Progenitor cell of endocrine pancreas (in vitro differentiated cells): ENCODE data around the gene ZDHHC11B. TPM values are rescaled to one million over a fixed set of nuclear protein-coding genes. Genes with fewer than 3 reads are reported as not detected.
A peak's percentile ranks its signal among the peaks of the same experiment; 100 is the strongest.
"Not testable (repeated sequence)": the region's sequence is repeated elsewhere in the genome, so short reads cannot be mapped to it uniquely, and the experiment has no call there.

Experiments
- DNase-seq: peaks from one replicate; pipeline ENCODE4 v3.0.0; 2021; ENCODE audit warnings: low spot score; ENCODE audit not compliant: unreplicated experiment
- H3K27ac Mint-ChIP-seq: 2 replicates; pipeline ENCODE4 v1.8.0; 2021; ENCODE audit warnings: mild to moderate bottlenecking, moderate library complexity, mixed read lengths
- H3K27me3 Mint-ChIP-seq: 2 replicates; pipeline ENCODE4 v1.8.0; 2021; ENCODE audit warnings: mixed read lengths
- H3K36me3 Mint-ChIP-seq: 2 replicates; pipeline ENCODE4 v1.8.0; 2022; ENCODE audit warnings: mixed read lengths; ENCODE audit not compliant: insufficient read depth
- H3K4me1 Mint-ChIP-seq: 2 replicates; pipeline ENCODE4 v1.8.0; 2021; ENCODE audit warnings: low read depth, mixed read lengths
- H3K4me3 Mint-ChIP-seq: 2 replicates; pipeline ENCODE4 v1.8.0; 2021; ENCODE audit warnings: low read depth, mild to moderate bottlenecking, moderate library complexity, mixed read lengths
- H3K9me3 Mint-ChIP-seq: 2 replicates; pipeline ENCODE4 v1.8.0; 2021; ENCODE audit warnings: low read depth, mixed read lengths
- total RNA-seq: library from RNA; stranded (reverse); gene quantifications from 2 replicates; pipeline ENCODE4 v1.2.1, GENCODE V29; 2021

The ZDHHC11B gene
- total RNA-seq, 1 donor from 2014 or later = 8.7 TPM

- not testable (repeated sequence) for DNase-seq, H3K4me1 Mint-ChIP-seq, H3K27ac Mint-ChIP-seq, H3K4me3 Mint-ChIP-seq, H3K27me3 Mint-ChIP-seq
- Mint-ChIP-seq H3K36me3 (peaks cover 23% of the 10 kb centered on the region), H3K9me3 (peaks cover 16% of the 10 kb centered on the region)
Measured at GRCh38 chr5:797986-798385, 13.5 kb upstream of the ZDHHC11B start.

GRCh38 chr5:795873-796272 lies 11.3 kb upstream of the ZDHHC11B start:
- not testable (repeated sequence) for H3K27ac Mint-ChIP-seq, H3K27me3 Mint-ChIP-seq, DNase-seq, H3K4me3 Mint-ChIP-seq, H3K4me1 Mint-ChIP-seq
- Mint-ChIP-seq H3K9me3 (peaks cover 32% of the 10 kb centered on the region), H3K36me3 (peaks cover 26% of the 10 kb centered on the region)

GRCh38 chr5:794948-795347 lies 10.4 kb upstream of the ZDHHC11B start:
- H3K27me3 Mint-ChIP-seq, H3K27ac Mint-ChIP-seq, DNase-seq, H3K4me3 Mint-ChIP-seq, H3K4me1 Mint-ChIP-seq: not testable (repeated sequence)
- Mint-ChIP-seq H3K9me3 (peaks cover 40% of the 10 kb centered on the region), H3K36me3 (peaks cover 33% of the 10 kb centered on the region)

GRCh38 chr5:788703-789102 lies 4.2 kb upstream of the ZDHHC11B start:
- not testable (repeated sequence) for DNase-seq, H3K4me3 Mint-ChIP-seq, H3K27me3 Mint-ChIP-seq, H3K4me1 Mint-ChIP-seq
- Mint-ChIP-seq H3K27ac (peak overlapping the region; percentile 67), H3K36me3 (peaks cover 31% of the 10 kb centered on the region), H3K9me3 (peaks cover 46% of the 10 kb centered on the region)

GRCh38 chr5:787857-788233 lies 3.3 kb upstream of the ZDHHC11B start:
- not testable (repeated sequence) for DNase-seq, H3K4me3 Mint-ChIP-seq, H3K27me3 Mint-ChIP-seq, H3K27ac Mint-ChIP-seq, H3K4me1 Mint-ChIP-seq
- peaks cover 26% of the 10 kb centered on the region for H3K36me3 Mint-ChIP-seq
- peaks cover 37% of the 10 kb centered on the region for H3K9me3 Mint-ChIP-seq

GRCh38 chr5:787224-787856 lies 2.8 kb upstream of the ZDHHC11B start:
- H3K4me1 Mint-ChIP-seq, H3K27ac Mint-ChIP-seq, H3K27me3 Mint-ChIP-seq, DNase-seq, H3K4me3 Mint-ChIP-seq: not testable (repeated sequence)
- Mint-ChIP-seq H3K36me3 (peaks cover 26% of the 10 kb centered on the region), H3K9me3 (peaks cover 34% of the 10 kb centered on the region)

- not testable (repeated sequence) for H3K27me3 Mint-ChIP-seq, DNase-seq, H3K4me1 Mint-ChIP-seq, H3K27ac Mint-ChIP-seq
- peaks cover 17% of the 10 kb centered on the region for H3K9me3 Mint-ChIP-seq
- H3K4me3 Mint-ChIP-seq = peak overlapping the region; percentile 73
- peaks cover 17% of the 10 kb centered on the region for H3K36me3 Mint-ChIP-seq
Measured at GRCh38 chr5:785181-785705, 714 bp upstream of the ZDHHC11B start.

GRCh38 chr5:783881-784427 lies 575 bp downstream of the ZDHHC11B start:
- H3K27me3 Mint-ChIP-seq, H3K4me1 Mint-ChIP-seq, H3K27ac Mint-ChIP-seq, H3K9me3 Mint-ChIP-seq, DNase-seq, H3K36me3 Mint-ChIP-seq: not testable (repeated sequence)
- H3K4me3 Mint-ChIP-seq = peak overlapping the region; percentile 38

GRCh38 chr5:783049-783802 lies 1.3 kb downstream of the ZDHHC11B start:
- H3K4me3 Mint-ChIP-seq, H3K27me3 Mint-ChIP-seq, H3K36me3 Mint-ChIP-seq, H3K4me1 Mint-ChIP-seq, DNase-seq, H3K27ac Mint-ChIP-seq, H3K9me3 Mint-ChIP-seq: not testable (repeated sequence)

- DNase-seq, H3K9me3 Mint-ChIP-seq, H3K27me3 Mint-ChIP-seq, H3K27ac Mint-ChIP-seq, H3K4me3 Mint-ChIP-seq, H3K36me3 Mint-ChIP-seq, H3K4me1 Mint-ChIP-seq: not testable (repeated sequence)
Measured at GRCh38 chr5:782356-782755, 2.2 kb downstream of the ZDHHC11B start.

GRCh38 chr5:780571-780970 lies 4.0 kb downstream of the ZDHHC11B start:
- H3K36me3 Mint-ChIP-seq, H3K4me1 Mint-ChIP-seq, H3K4me3 Mint-ChIP-seq, H3K27ac Mint-ChIP-seq, H3K9me3 Mint-ChIP-seq, H3K27me3 Mint-ChIP-seq: not testable (repeated sequence)
- DNase-seq = peak; percentile 12

- not testable (repeated sequence) for H3K4me3 Mint-ChIP-seq, H3K36me3 Mint-ChIP-seq, H3K27me3 Mint-ChIP-seq, H3K4me1 Mint-ChIP-seq, H3K9me3 Mint-ChIP-seq, DNase-seq, H3K27ac Mint-ChIP-seq
Measured at GRCh38 chr5:778967-779366, 5.6 kb downstream of the ZDHHC11B start.

- not testable (repeated sequence) for DNase-seq, H3K4me1 Mint-ChIP-seq, H3K27ac Mint-ChIP-seq, H3K4me3 Mint-ChIP-seq, H3K27me3 Mint-ChIP-seq, H3K9me3 Mint-ChIP-seq, H3K36me3 Mint-ChIP-seq
Measured at GRCh38 chr5:778421-778820, 6.1 kb downstream of the ZDHHC11B start.
